Lung (tissue), 12 donors: ENCODE data around the gene INKA2. TPM values are rescaled to one million over a fixed set of nuclear protein-coding genes. Genes with fewer than 3 reads are reported as not detected.

ENCODE experiments used
- ATAC-seq: fragments of 200-7000 bp; cut with Tn5 transposase; one replicate; pipeline ENCODE4 v1.9.1; 2020; ENCODE audit warnings: moderate number of reproducible peaks; ENCODE audit not compliant: insufficient read depth, low FRiP score
- DNase-seq, 3 donors: peaks; one replicate each; pipeline ENCODE4 v3.0.0-alpha.2; 2013 to 2017
- H3K27ac ChIP-seq, 2 donors: one replicate each; pipeline ENCODE4 v1.5.1; 2013; ENCODE audit warnings: mild to moderate bottlenecking in 2 of 2, moderate library complexity in 2 of 2, control low read depth in 1 of 2, inconsistent platforms in 1 of 2, low read depth in 1 of 2, low read length in 1 of 2
- H3K27me3 ChIP-seq, 3 donors: one replicate each; pipeline ENCODE4 v1.5.1; 2013; ENCODE audit warnings: low read length in 2 of 3; ENCODE audit not compliant: control insufficient read depth in 3 of 3, insufficient read depth in 3 of 3
- H3K36me3 ChIP-seq, 4 donors: one replicate each; pipeline ENCODE4 v1.5.1; 2013; ENCODE audit warnings: low read length in 4 of 4, mild to moderate bottlenecking in 1 of 4, moderate library complexity in 1 of 4; ENCODE audit not compliant: control insufficient read depth in 4 of 4, insufficient read depth in 4 of 4
- H3K4me1 ChIP-seq, 5 donors: one replicate each; pipeline ENCODE4 v1.5.1; 2013; ENCODE audit warnings: low read length in 5 of 5, mild to moderate bottlenecking in 2 of 5, moderate library complexity in 1 of 5; ENCODE audit not compliant: control insufficient read depth in 5 of 5, insufficient read depth in 5 of 5
- H3K4me3 ChIP-seq: one replicate; pipeline ENCODE4 v1.5.1; 2013; ENCODE audit warnings: mild to moderate bottlenecking, control low read depth, moderate library complexity
- H3K9ac ChIP-seq, 2 donors: one replicate each; pipeline ENCODE4 v1.5.1; 2013; ENCODE audit warnings: low read length in 2 of 2, control low read depth in 1 of 2; ENCODE audit not compliant: insufficient read depth in 1 of 2
- H3K9me3 ChIP-seq, 4 donors: one replicate each; pipeline ENCODE4 v1.5.1; 2013; ENCODE audit warnings: low read length in 3 of 4, mild to moderate bottlenecking in 1 of 4, moderate library complexity in 1 of 4; ENCODE audit not compliant: control insufficient read depth in 4 of 4, insufficient read depth in 3 of 4
- CTCF ChIP-seq: IDR thresholded peaks from 2 replicates; pipeline ENCODE4 v1.5.1; 2012; ENCODE audit warnings: mild to moderate bottlenecking; ENCODE audit errors: control extremely low read depth, extremely low read depth
- WGBS, 2 donors: extraction: QIAGEN DNeasy Blood & Tissue Kit; methylation state at CpG; one replicate each; pipeline ENCODE4 v1.1.7; 2013; 5-methylcytosine and 5-hydroxymethylcytosine counted together
- polyA plus RNA-seq, 2 donors: library from polyadenylated mRNA; stranded (reverse); fragments of 200-250 nt; gene quantifications; one replicate each; pipeline ENCODE4 v1.2.1, GENCODE V29; 2013
- total RNA-seq, 2 donors: library from RNA; depleted of rRNA in 1 of 2; stranded (reverse); fragments of >200 nt in 1 of 2; gene quantifications; one replicate each; pipeline ENCODE4 v1.2.1, GENCODE V29; 2014 to 2021
- donor health status: control.
- donor health status: control.
- donor health status: Bipolar disorder and iron deficiency.
- donor health status: healthy.
- donor health status: DM: yes; HTN: yes; CAD: no.

INKA2 gene
- total and polyA plus RNA-seq, 4 donors, result 2.3 to 12.5 (median 4.4) TPM

- H3K9me3 ChIP-seq, result no peaks in the 10 kb centered on the region
- no peak overlapping the region for H3K4me3 ChIP-seq
- no peak overlapping the region for H3K27ac ChIP-seq
- ATAC-seq, result no peak
- no peak for DNase-seq
- TF ChIP-seq CTCF, result no peak
- no peak overlapping the region for H3K9ac ChIP-seq
- H3K4me1 ChIP-seq, result no peaks in the 10 kb centered on the region
- H3K36me3 ChIP-seq, result peaks cover 0 to 2% (median 0%) of the 10 kb centered on the region in 4 donors
- no peaks in the 10 kb centered on the region for H3K27me3 ChIP-seq
- 92 to 95% methylated on average over 8 of the region's 8 CpGs for WGBS, 2 donors
Observed at GRCh38 chr1:111776861-111777260, 37.7 kb upstream of the INKA2 start.

GRCh38 chr1:111776391-111776790 is 37.2 kb upstream of the INKA2 start:
- no peaks in the 10 kb centered on the region for H3K27me3 ChIP-seq
- DNase-seq, result no peak
- TF ChIP-seq CTCF, result no peak
- H3K9ac ChIP-seq, result no peak overlapping the region
- peaks cover 0 to 2% (median 0%) of the 10 kb centered on the region in 4 donors for H3K36me3 ChIP-seq
- H3K27ac ChIP-seq, result no peak overlapping the region
- H3K4me3 ChIP-seq, result no peak overlapping the region
- WGBS, 2 donors, result 82 to 88% methylated on average over 2 of the region's 2 CpGs
- H3K9me3 ChIP-seq, result no peaks in the 10 kb centered on the region
- H3K4me1 ChIP-seq, result no peaks in the 10 kb centered on the region
- ATAC-seq, result no peak

GRCh38 chr1:111775966-111776365 is 36.8 kb upstream of the INKA2 start:
- Histone ChIP-seq H3K4me1 (no peaks in the 10 kb centered on the region), H3K36me3 (peaks cover 0 to 2% (median 0%) of the 10 kb centered on the region in 4 donors), H3K27ac (no peak overlapping the region), H3K4me3 (no peak overlapping the region), H3K9me3 (no peaks in the 10 kb centered on the region), H3K9ac (no peak overlapping the region), H3K27me3 (no peaks in the 10 kb centered on the region)
- no peak for DNase-seq
- no peak for TF ChIP-seq CTCF
- 86 to 92% methylated on average over 9 of the region's 9 CpGs for WGBS, 2 donors
- no peak for ATAC-seq

GRCh38 chr1:111770916-111771315 is 31.7 kb upstream of the INKA2 start:
- TF ChIP-seq CTCF, result no peak
- Histone ChIP-seq H3K27ac (no peak overlapping the region), H3K9ac (no peak overlapping the region)

More at GRCh38 chr1:111770916-111771315, 31.7 kb upstream of the INKA2 start:
- Histone ChIP-seq H3K4me1 (no peaks in the 10 kb centered on the region), H3K36me3 (peaks cover under 1 to 20% (median 12%) of the 10 kb centered on the region in 4 donors), H3K27me3 (no peaks in the 10 kb centered on the region), H3K9me3 (no peaks in the 10 kb centered on the region), H3K4me3 (no peak overlapping the region)
- DNase-seq, result no peak
- ATAC-seq, result no peak
- 85 to 87% methylated on average over 4 of the region's 4 CpGs for WGBS, 2 donors
